ENCODE measurements around the gene DBET.
"Not testable (repeated sequence)": the region's sequence is repeated elsewhere in the genome, so short reads cannot be mapped to it uniquely, and the experiment has no call there.

The DBET gene

DNA sequence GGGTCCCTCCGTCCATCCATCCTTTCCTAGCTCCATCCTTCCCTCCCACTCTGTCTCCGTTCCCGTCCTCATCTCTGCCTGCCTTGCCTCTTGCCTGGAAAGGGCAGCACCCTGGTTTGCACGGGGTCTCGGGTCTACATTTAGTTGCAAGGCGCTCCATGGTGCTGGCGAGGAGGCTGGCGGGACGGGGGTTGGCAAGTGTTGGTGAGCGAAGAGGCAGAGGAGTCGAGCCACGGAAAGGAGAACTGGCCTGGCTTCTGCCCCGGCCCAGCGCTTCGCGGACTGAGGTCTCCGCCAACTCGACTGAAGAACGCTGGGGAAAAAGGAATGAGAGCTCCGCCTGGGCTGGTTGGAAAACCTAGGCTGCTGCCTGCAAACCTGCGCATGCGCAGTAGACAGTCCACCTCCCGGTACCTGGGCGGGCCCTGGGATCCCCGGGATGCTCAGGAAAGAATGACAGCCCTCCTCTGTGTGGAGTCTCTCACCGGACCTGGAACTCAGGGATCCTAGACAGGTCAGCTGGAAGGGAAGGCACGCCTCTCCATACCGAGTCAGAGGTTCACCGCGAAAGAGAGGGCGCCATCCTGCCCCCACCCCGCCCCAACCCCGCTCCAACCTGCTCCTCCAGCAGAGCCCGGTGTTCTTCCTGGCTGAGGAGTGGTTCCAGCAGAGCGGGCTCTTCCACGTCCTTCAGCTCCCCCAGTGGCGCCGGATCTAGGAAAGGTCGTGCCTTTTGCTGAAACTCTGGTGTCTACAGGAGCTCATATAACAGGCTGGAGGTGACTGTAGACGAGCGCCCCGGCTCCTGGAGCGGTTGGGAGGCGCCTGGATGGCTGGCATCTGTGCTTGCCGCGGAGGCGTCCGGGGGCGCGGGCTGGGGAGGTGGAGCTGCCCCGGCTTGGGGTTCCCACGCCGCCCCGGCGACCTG lies 43.2 kb upstream of the DBET start:
- Histone ChIP-seq H3K9ac (ENCODE audit: low read length in 2 of 2) (no peak overlapping the region), H3K4me1 (ENCODE audit: control insufficient read depth, insufficient read depth, low read length) (peaks cover 10% of the 10 kb centered on the region), H3K36me3 (ENCODE audit: control insufficient read depth in 2 of 2, insufficient read depth in 2 of 2, low read length in 2 of 2) (no peaks in the 10 kb centered on the region), H3K9me3 (ENCODE audit: control insufficient read depth in 2 of 2, low read length in 2 of 2) (no peaks in the 10 kb centered on the region), H3K27ac (ENCODE audit: low read length) (no peak overlapping the region), H3K4me3 (ENCODE audit: low read length in 2 of 2) (peak overlapping the region in 1 of 2 donors; percentile 35), H3K27me3 (ENCODE audit: control insufficient read depth in 1 of 2, insufficient read depth in 2 of 2, low read length in 2 of 2) (peaks cover 38 to 48% of the 10 kb centered on the region in 2 donors)

DNA sequence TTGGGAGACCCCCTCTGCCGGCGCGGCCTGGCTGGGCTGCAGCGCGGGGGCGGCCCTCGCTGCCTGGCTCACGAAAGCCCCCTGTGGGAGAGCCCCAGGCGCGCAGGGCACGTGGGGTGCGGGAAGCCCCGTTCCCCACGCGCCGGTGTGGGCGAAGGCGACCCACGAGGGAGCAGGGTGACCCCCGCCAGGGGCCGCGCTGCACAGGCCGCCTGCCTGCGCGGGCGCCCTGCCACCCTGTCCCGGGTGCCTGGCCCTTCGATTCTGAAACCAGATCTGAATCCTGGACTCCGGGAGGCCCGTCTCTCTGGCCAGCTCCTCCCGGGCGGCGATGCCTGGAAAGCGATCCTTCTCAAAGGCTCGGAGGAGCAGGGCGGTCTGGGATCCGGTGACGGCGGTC lies 42.3 kb upstream of the DBET start:
- peaks cover 33 to 39% of the 10 kb centered on the region in 2 donors for H3K27me3 ChIP-seq (ENCODE audit: control insufficient read depth in 1 of 2, insufficient read depth in 2 of 2, low read length in 2 of 2)
- H3K36me3 ChIP-seq (ENCODE audit: control insufficient read depth in 2 of 2, insufficient read depth in 2 of 2, low read length in 2 of 2); H3K4me1 ChIP-seq (ENCODE audit: control insufficient read depth, insufficient read depth, low read length); H3K27ac ChIP-seq (ENCODE audit: low read length); H3K9ac ChIP-seq (ENCODE audit: low read length in 2 of 2); H3K9me3 ChIP-seq (ENCODE audit: control insufficient read depth in 2 of 2, low read length in 2 of 2): not testable (repeated sequence)
- peak overlapping the region in 1 of 2 donors; percentile 22 for H3K4me3 ChIP-seq (ENCODE audit: low read length in 2 of 2)

DNA sequence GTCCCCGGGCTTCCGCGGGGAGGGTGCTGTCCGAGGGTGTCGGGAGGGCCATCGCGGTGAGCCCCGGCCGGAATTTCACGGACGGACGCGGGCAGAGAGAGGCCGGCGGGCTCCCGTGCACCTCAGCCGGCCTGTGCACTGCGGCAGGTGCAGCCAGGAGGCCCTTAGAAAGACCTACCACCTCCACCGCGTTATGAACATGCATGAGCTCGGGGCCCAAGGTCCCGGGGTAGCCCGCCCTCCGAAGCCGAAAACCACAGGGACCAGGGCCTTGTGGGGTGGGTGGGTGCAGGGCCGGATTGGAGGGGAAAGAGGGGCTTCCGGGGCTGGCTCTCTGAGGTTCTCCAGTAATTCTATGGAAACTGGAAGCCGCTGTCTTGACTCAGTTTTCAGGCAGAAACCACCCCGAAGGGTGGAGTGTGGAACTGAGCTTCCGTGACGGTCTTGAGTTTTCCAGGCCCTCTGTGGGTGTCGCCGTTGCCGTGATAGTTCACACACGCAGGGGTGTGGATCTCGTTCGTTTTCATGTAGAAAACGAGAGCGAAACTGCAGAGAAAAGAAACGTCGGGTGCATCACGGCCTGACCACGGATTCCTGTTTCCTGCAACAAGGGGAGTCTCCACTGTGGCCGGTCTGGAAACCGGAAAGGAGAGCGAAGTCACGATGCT lies 41.6 kb upstream of the DBET start:
- Histone ChIP-seq H3K4me3 (ENCODE audit: low read length in 2 of 2) (peak overlapping the region in 1 of 2 donors; percentile 47), H3K27me3 (ENCODE audit: control insufficient read depth in 1 of 2, insufficient read depth in 2 of 2, low read length in 2 of 2) (peaks cover 27 to 32% of the 10 kb centered on the region in 2 donors)
- H3K4me1 ChIP-seq (ENCODE audit: control insufficient read depth, insufficient read depth, low read length) = not testable (repeated sequence)

GRCh38 chr4:190027156-190027555 lies 37.1 kb upstream of the DBET start, which contains the start of gene FRG2:
TSS of gene FRG2 (minus strand) at chr4:190027256. CDS start at chr4:190027204, 52 bp downstream.
- H3K9me3 ChIP-seq (ENCODE audit: control insufficient read depth in 2 of 2, low read length in 2 of 2); H3K4me1 ChIP-seq (ENCODE audit: control insufficient read depth, insufficient read depth, low read length); H3K4me3 ChIP-seq (ENCODE audit: low read length in 2 of 2); H3K27ac ChIP-seq (ENCODE audit: low read length); H3K9ac ChIP-seq (ENCODE audit: low read length in 2 of 2); H3K36me3 ChIP-seq (ENCODE audit: control insufficient read depth in 2 of 2, insufficient read depth in 2 of 2, low read length in 2 of 2); H3K27me3 ChIP-seq (ENCODE audit: control insufficient read depth in 1 of 2, insufficient read depth in 2 of 2, low read length in 2 of 2): not testable (repeated sequence)

More for the DNA sequence above, 41.6 kb upstream of the DBET start:
- H3K36me3 ChIP-seq (ENCODE audit: control insufficient read depth in 2 of 2, insufficient read depth in 2 of 2, low read length in 2 of 2); H3K9ac ChIP-seq (ENCODE audit: low read length in 2 of 2); H3K9me3 ChIP-seq (ENCODE audit: control insufficient read depth in 2 of 2, low read length in 2 of 2); H3K27ac ChIP-seq (ENCODE audit: low read length): not testable (repeated sequence)

DNA sequence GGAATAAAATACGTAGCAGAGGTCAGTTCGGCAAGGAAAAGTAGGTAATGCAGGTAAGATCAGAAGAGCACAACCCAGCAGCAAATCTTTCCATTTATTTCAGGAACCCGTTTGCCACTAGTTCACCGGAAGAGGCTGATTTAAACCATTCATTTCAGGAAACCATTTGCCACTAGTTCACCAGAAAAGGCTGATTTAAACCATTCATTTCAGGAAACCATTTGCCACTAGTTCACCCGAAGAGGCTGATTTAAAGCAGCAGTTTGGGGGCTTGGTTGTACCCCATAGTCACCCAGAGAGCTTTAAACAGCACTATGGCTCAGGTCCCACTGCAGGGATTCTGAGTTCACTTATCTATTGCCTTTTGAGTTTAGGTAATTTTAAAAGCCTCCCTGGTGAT lies 33.0 kb upstream of the DBET start:
- not testable (repeated sequence) for H3K27me3 ChIP-seq (ENCODE audit: control insufficient read depth in 1 of 2, insufficient read depth in 2 of 2, low read length in 2 of 2); H3K36me3 ChIP-seq (ENCODE audit: control insufficient read depth in 2 of 2, insufficient read depth in 2 of 2, low read length in 2 of 2); H3K27ac ChIP-seq (ENCODE audit: low read length); H3K4me3 ChIP-seq (ENCODE audit: low read length in 2 of 2); H3K9ac ChIP-seq (ENCODE audit: low read length in 2 of 2); H3K4me1 ChIP-seq (ENCODE audit: control insufficient read depth, insufficient read depth, low read length); H3K9me3 ChIP-seq (ENCODE audit: control insufficient read depth in 2 of 2, low read length in 2 of 2)

DNA sequence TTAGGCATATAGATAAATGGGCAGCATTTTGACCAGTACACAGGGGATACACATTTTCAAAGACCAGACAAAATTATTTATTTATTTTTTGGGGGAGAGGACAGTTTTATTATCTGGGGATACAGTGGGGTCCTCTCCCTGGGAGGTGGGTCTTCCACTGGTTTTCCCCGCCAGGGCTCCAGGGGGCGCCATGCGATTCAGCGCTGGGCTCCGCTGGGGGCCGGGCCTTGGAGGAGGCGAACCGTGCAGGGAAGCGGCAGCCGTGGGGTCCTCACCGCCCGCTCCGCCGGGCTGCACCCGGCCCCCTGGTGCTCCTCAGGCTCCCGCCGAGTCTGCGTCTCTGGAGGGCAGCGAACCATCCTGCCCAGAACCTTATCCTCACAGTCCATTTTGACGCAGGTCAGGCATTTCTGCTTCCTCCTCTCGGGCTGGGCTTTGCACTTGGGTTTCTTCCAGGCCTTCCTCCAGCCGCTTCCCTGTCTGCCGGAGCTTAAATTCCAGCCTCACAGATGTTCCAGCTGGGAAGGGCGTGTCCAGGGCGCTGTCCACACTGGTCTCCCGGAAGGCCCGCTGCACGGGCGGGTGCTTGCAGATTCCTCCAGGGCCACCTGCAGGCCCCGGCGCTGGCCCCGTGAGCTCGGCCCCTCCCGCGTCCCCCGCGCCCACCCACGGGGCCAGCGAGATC lies 26.5 kb upstream of the DBET start:
- H3K36me3 ChIP-seq (ENCODE audit: control insufficient read depth in 2 of 2, insufficient read depth in 2 of 2, low read length in 2 of 2); H3K4me3 ChIP-seq (ENCODE audit: low read length in 2 of 2); H3K27me3 ChIP-seq (ENCODE audit: control insufficient read depth in 1 of 2, insufficient read depth in 2 of 2, low read length in 2 of 2); H3K9me3 ChIP-seq (ENCODE audit: control insufficient read depth in 2 of 2, low read length in 2 of 2); H3K9ac ChIP-seq (ENCODE audit: low read length in 2 of 2); H3K4me1 ChIP-seq (ENCODE audit: control insufficient read depth, insufficient read depth, low read length); H3K27ac ChIP-seq (ENCODE audit: low read length): not testable (repeated sequence)

DNA sequence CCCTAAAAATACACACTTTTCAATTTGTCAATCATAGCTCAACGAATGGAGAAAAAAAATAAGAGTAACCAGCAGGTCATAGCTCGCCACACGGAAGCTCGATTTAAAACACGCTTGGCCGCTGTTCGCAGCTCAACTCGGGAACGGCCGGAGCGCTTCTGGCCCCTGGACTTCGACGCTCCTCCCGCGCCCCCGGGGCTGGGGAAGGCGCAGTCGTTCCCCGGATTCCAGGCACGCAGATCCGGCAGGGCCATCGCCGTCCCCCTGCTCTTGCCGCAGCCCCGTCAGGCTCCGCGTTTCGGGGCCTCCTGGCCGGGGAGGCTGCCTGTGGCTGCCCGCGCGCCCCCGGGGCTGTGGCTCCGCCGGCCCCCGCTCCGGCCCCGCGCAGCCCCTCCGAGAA lies 23.4 kb upstream of the DBET start:
- not testable (repeated sequence) for H3K36me3 ChIP-seq (ENCODE audit: control insufficient read depth in 2 of 2, insufficient read depth in 2 of 2, low read length in 2 of 2); H3K27ac ChIP-seq (ENCODE audit: low read length); H3K9me3 ChIP-seq (ENCODE audit: control insufficient read depth in 2 of 2, low read length in 2 of 2); H3K4me1 ChIP-seq (ENCODE audit: control insufficient read depth, insufficient read depth, low read length); H3K27me3 ChIP-seq (ENCODE audit: control insufficient read depth in 1 of 2, insufficient read depth in 2 of 2, low read length in 2 of 2); H3K9ac ChIP-seq (ENCODE audit: low read length in 2 of 2); H3K4me3 ChIP-seq (ENCODE audit: low read length in 2 of 2)

DNA sequence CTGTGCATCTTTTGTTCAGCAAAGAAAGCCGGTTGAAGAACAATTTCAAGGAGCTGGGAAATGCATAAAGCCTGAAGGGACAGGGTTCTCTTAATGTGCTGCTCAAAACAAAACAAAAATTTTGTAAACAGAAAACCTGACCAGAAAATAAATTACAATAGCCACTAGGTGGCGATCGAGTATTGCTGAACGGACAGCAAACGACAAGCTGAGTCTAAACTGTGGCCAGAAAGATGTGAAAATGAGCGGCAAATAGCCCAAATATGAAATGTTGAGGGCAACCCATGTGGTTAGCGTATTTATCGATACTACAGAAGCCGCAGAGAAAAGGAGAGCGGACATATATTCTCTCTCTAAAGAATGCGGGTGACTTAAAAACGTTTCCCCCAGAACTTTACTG lies 16.7 kb upstream of the DBET start:
- not testable (repeated sequence) for H3K36me3 ChIP-seq (ENCODE audit: control insufficient read depth in 2 of 2, insufficient read depth in 2 of 2, low read length in 2 of 2); H3K4me3 ChIP-seq (ENCODE audit: low read length in 2 of 2); H3K4me1 ChIP-seq (ENCODE audit: control insufficient read depth, insufficient read depth, low read length); H3K27me3 ChIP-seq (ENCODE audit: control insufficient read depth in 1 of 2, insufficient read depth in 2 of 2, low read length in 2 of 2); H3K9ac ChIP-seq (ENCODE audit: low read length in 2 of 2); H3K9me3 ChIP-seq (ENCODE audit: control insufficient read depth in 2 of 2, low read length in 2 of 2); H3K27ac ChIP-seq (ENCODE audit: low read length)

- not testable (repeated sequence) for H3K4me1 ChIP-seq (ENCODE audit: control insufficient read depth, insufficient read depth, low read length); H3K27me3 ChIP-seq (ENCODE audit: control insufficient read depth in 1 of 2, insufficient read depth in 2 of 2, low read length in 2 of 2); H3K4me3 ChIP-seq (ENCODE audit: low read length in 2 of 2); H3K36me3 ChIP-seq (ENCODE audit: control insufficient read depth in 2 of 2, insufficient read depth in 2 of 2, low read length in 2 of 2); H3K9ac ChIP-seq (ENCODE audit: low read length in 2 of 2); H3K27ac ChIP-seq (ENCODE audit: low read length); H3K9me3 ChIP-seq (ENCODE audit: control insufficient read depth in 2 of 2, low read length in 2 of 2)
Observed at GRCh38 chr4:190049378-190050239, 14.7 kb upstream of the DBET start.

- not testable (repeated sequence) for H3K27ac ChIP-seq (ENCODE audit: low read length); H3K36me3 ChIP-seq (ENCODE audit: control insufficient read depth in 2 of 2, insufficient read depth in 2 of 2, low read length in 2 of 2); H3K4me1 ChIP-seq (ENCODE audit: control insufficient read depth, insufficient read depth, low read length); H3K9me3 ChIP-seq (ENCODE audit: control insufficient read depth in 2 of 2, low read length in 2 of 2); H3K4me3 ChIP-seq (ENCODE audit: low read length in 2 of 2); H3K9ac ChIP-seq (ENCODE audit: low read length in 2 of 2); H3K27me3 ChIP-seq (ENCODE audit: control insufficient read depth in 1 of 2, insufficient read depth in 2 of 2, low read length in 2 of 2)
Observed at GRCh38 chr4:190058997-190059396, 5.3 kb upstream of the DBET start.

Measured in stomach smooth muscle (tissue), 2 donors.